Activated CD8-positive, alpha-beta T cell treated with anti-CD3 and anti-CD28 coated beads for 36 hours (primary cell): ENCODE results near the gene SP140L. TPM values are rescaled to one million over a fixed set of nuclear protein-coding genes. Genes with fewer than 3 reads are reported as not detected.
"Not testable (repeated sequence)": the region's sequence is repeated elsewhere in the genome, so short reads cannot be mapped to it uniquely, and the experiment has no call there.

Source experiments
- ATAC-seq: fragments of 200-7000 bp; cut with Tn5 transposase; one replicate; pipeline ENCODE4 v1.10.0; 2021; ENCODE audit warnings: mild to moderate bottlenecking, moderate library complexity
- CTCF ChIA-PET: fragments of 350-600 bp; sonication (Branson Sonifier 250); formaldehyde crosslinking; loops from one replicate; lab custom pipeline; 2021; ENCODE audit warnings: antibody characterized with exemption; lab: Charles Lee
- POLR2A ChIA-PET: fragments of 350-600 bp; sonication (Branson Sonifier 250); formaldehyde crosslinking; loops from one replicate; lab custom pipeline; 2021; ENCODE audit warnings: antibody characterized with exemption; lab: Charles Lee
- DNase-seq: peaks from one replicate; pipeline ENCODE4 v3.0.0-alpha.2; 2020
- H3K27ac Mint-ChIP-seq: one replicate; pipeline ENCODE4 v1.8.0; 2021; ENCODE audit warnings: mild to moderate bottlenecking, mixed read lengths
- H3K27me3 Mint-ChIP-seq: one replicate; pipeline ENCODE4 v1.8.0; 2021; ENCODE audit warnings: mixed read lengths
- H3K36me3 Mint-ChIP-seq: one replicate; pipeline ENCODE4 v1.8.0; 2021; ENCODE audit warnings: low read depth, mixed read lengths
- H3K4me1 Mint-ChIP-seq: one replicate; pipeline ENCODE4 v1.8.0; 2021; ENCODE audit warnings: low read depth, mixed read lengths
- H3K4me3 Mint-ChIP-seq: one replicate; pipeline ENCODE4 v1.8.0; 2021; ENCODE audit warnings: mild to moderate bottlenecking, moderate library complexity, mixed read lengths
- H3K9me3 Mint-ChIP-seq: one replicate; pipeline ENCODE4 v1.8.0; 2021; ENCODE audit warnings: mixed read lengths
- CTCF ChIP-seq: fragments of 200-600 bp; IDR thresholded peaks from one replicate; pipeline ENCODE4 v1.8.0; 2022; ENCODE audit warnings: antibody characterized with exemption, mild to moderate bottlenecking
- intact Hi-C: fragments of 100-400 bp; cut with micrococcal nuclease; formaldehyde crosslinking; loops from one replicate; pipeline ENCODE4 v1.10.0; 2022
- total RNA-seq, 2 experiments: library from RNA; stranded (reverse); gene quantifications; one replicate each; pipeline ENCODE4 v1.2.3, GENCODE V29; 2021

Gene SP140L
- total RNA-seq, 2 experiments from 2014 or later, result 43.7 to 43.8 TPM

- Mint-ChIP-seq H3K4me3 (no peak overlapping the region), H3K27me3 (no peaks in the 10 kb centered on the region), H3K4me1 (peaks cover 54% of the 10 kb centered on the region), H3K36me3 (peaks cover 77% of the 10 kb centered on the region), H3K27ac (peak overlapping the region; percentile 28), H3K9me3 (peaks cover 16% of the 10 kb centered on the region)
- CTCF ChIA-PET, result no interaction called here
- DNase-seq (peak; percentile 28), ATAC-seq (no peak)
- POLR2A ChIA-PET, result interaction anchor here (0.7 to 0.9 kb wide), 2 partner anchors 18 to 307 kb away, joined by 3 to 4 read pairs; no protein-coding TSS in a partner anchor
- TF ChIP-seq CTCF, result no peak
- intact Hi-C loops, result no loop called here
Observed at GRCh38 chr2:230435431-230435830, 108.4 kb downstream of the SP140L start.

GRCh38 chr2:230439121-230439520, 112.1 kb downstream of the SP140L start:
- H3K9me3 Mint-ChIP-seq, intact Hi-C loops, CTCF ChIA-PET, H3K27me3 Mint-ChIP-seq, ATAC-seq, DNase-seq: not testable (repeated sequence)
- peaks cover 69% of the 10 kb centered on the region for H3K4me1 Mint-ChIP-seq
- H3K27ac Mint-ChIP-seq, result peak overlapping the region; percentile 97
- H3K4me3 Mint-ChIP-seq, result peak overlapping the region; percentile 69
- H3K36me3 Mint-ChIP-seq, result peaks cover 76% of the 10 kb centered on the region
- POLR2A ChIA-PET, result interaction anchor here (0.6 kb wide), 1 partner anchor 41 kb away, joined by 3 read pairs; no protein-coding TSS in a partner anchor

GRCh38 chr2:230439590-230439989, 112.6 kb downstream of the SP140L start:
- Mint-ChIP-seq H3K36me3 (peaks cover 76% of the 10 kb centered on the region), H3K27me3 (no peaks in the 10 kb centered on the region), H3K4me1 (peaks cover 66% of the 10 kb centered on the region), H3K9me3 (peaks cover 8% of the 10 kb centered on the region), H3K4me3 (peak overlapping the region; percentile 69), H3K27ac (peak overlapping the region; percentile 97)
- peak; percentile 48 for ATAC-seq
- ChIA-PET CTCF (interaction anchor here (1.2 kb wide), 1 partner anchor 11 kb away, joined by 3 read pairs; no protein-coding TSS in a partner anchor), POLR2A (interaction anchor here (0.6 kb wide), 1 partner anchor 42 kb away, joined by 3 read pairs; no protein-coding TSS in a partner anchor)
- DNase-seq, result no peak
- TF ChIP-seq CTCF, result no peak
- intact Hi-C loops, result no loop called here

- intact Hi-C loops, result loop anchor here (10.0 kb wide), 2 partner anchors 217 to 353 kb away; partner anchors contain the start of gene SP140
- H3K4me1 Mint-ChIP-seq, result peaks cover 61% of the 10 kb centered on the region
- H3K4me3 Mint-ChIP-seq, result peak overlapping the region; percentile 43
- TF ChIP-seq CTCF, result no peak
- DNase-seq (peak; percentile 82), ATAC-seq (peak; percentile 87)
- peaks cover 3% of the 10 kb centered on the region for H3K9me3 Mint-ChIP-seq
- POLR2A ChIA-PET, result interaction anchor here (0.7 kb wide), 1 partner anchor 256 kb away, joined by 3 read pairs; no protein-coding TSS in a partner anchor
- peak overlapping the region; percentile 89 for H3K27ac Mint-ChIP-seq
- H3K36me3 Mint-ChIP-seq, result peaks cover 74% of the 10 kb centered on the region
- no peaks in the 10 kb centered on the region for H3K27me3 Mint-ChIP-seq
- CTCF ChIA-PET, result no interaction called here
Observed at GRCh38 chr2:230441227-230441897, 114.4 kb downstream of the SP140L start.

GRCh38 chr2:230443541-230443940, 116.5 kb downstream of the SP140L start:
- Mint-ChIP-seq H3K27me3 (no peaks in the 10 kb centered on the region), H3K36me3 (peaks cover 78% of the 10 kb centered on the region), H3K27ac (no peak overlapping the region), H3K4me3 (no peak overlapping the region), H3K4me1 (peaks cover 79% of the 10 kb centered on the region), H3K9me3 (no peaks in the 10 kb centered on the region)
- POLR2A ChIA-PET, result no interaction called here
- DNase-seq (peak; percentile 36), ATAC-seq (no peak)
- TF ChIP-seq CTCF, result no peak
- intact Hi-C loops, result loop anchor here (10.0 kb wide), 2 partner anchors 219 to 351 kb away; partner anchors contain the start of gene SP140
- CTCF ChIA-PET, result interaction anchor here (1.0 kb wide), 1 partner anchor 14 kb away, joined by 3 read pairs; no protein-coding TSS in a partner anchor
